Measurements from ENCODE around the gene IRS1. TPM values are rescaled to one million over a fixed set of nuclear protein-coding genes. Genes with fewer than 3 reads are reported as not detected.

The IRS1 gene
- total RNA-seq, 1 donor from 2014 or later = 12.6 TPM

- no peak for DNase-seq (ENCODE audit: low read depth)
These were observed 104.9 kb downstream of the IRS1 start for GRCh38 chr2:226694586-226695284.

DNA sequence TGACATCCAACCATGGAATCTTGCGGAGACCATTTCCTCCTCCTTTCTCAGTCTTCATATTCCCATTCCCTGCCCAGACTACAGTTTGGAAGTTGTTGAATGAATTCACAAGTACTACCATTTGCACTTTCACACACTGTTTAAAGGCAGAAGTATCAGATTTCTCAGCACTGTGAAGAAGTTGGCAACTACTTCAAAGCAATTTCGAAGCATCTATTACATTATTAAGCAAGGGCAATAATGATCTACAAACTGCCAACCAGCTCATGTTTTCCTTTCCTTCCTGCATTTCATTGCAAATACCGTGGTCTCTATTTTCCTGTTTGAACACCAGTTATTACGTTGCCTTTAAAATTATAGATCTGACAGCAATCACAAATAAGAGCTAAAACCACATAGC lies 105.5 kb downstream of the IRS1 start:
- no peak overlapping the region for H3K4me3 ChIP-seq (ENCODE audit: low read depth, low read length)
- DNase-seq (ENCODE audit: low read depth) = no peak
- H3K27me3 ChIP-seq (ENCODE audit: control insufficient read depth, insufficient read depth, low read length) = no peaks in the 10 kb centered on the region
- H3K36me3 ChIP-seq (ENCODE audit: control insufficient read depth, insufficient read depth, low read length) = no peaks in the 10 kb centered on the region
- TF ChIP-seq, protein P1, sequence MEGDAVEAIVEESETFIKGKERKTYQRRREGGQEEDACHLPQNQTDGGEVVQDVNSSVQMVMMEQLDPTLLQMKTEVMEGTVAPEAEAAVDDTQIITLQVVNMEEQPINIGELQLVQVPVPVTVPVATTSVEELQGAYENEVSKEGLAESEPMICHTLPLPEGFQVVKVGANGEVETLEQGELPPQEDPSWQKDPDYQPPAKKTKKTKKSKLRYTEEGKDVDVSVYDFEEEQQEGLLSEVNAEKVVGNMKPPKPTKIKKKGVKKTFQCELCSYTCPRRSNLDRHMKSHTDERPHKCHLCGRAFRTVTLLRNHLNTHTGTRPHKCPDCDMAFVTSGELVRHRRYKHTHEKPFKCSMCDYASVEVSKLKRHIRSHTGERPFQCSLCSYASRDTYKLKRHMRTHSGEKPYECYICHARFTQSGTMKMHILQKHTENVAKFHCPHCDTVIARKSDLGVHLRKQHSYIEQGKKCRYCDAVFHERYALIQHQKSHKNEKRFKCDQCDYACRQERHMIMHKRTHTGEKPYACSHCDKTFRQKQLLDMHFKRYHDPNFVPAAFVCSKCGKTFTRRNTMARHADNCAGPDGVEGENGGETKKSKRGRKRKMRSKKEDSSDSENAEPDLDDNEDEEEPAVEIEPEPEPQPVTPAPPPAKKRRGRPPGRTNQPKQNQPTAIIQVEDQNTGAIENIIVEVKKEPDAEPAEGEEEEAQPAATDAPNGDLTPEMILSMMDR (IDR thresholded peaks at IDR 0.05; ENCODE audit: insufficient read depth, low read length, poor library complexity, severe bottlenecking) = no peak

More at GRCh38 chr2:226694586-226695284, 104.9 kb downstream of the IRS1 start:
- Histone ChIP-seq H3K36me3 (ENCODE audit: control insufficient read depth, insufficient read depth, low read length) (no peaks in the 10 kb centered on the region), H3K4me3 (ENCODE audit: low read depth, low read length) (no peak overlapping the region), H3K27me3 (ENCODE audit: control insufficient read depth, insufficient read depth, low read length) (no peaks in the 10 kb centered on the region)
- TF ChIP-seq, protein P1 (IDR thresholded peaks at IDR 0.05; ENCODE audit: insufficient read depth, low read length, poor library complexity, severe bottlenecking) = no peak

GRCh38 chr2:226693521-226693920 lies 106.1 kb downstream of the IRS1 start:
- no peak for DNase-seq (ENCODE audit: low read depth)
- TF ChIP-seq, protein P1 (IDR thresholded peaks at IDR 0.05; ENCODE audit: insufficient read depth, low read length, poor library complexity, severe bottlenecking) = no peak
- H3K36me3 ChIP-seq (ENCODE audit: control insufficient read depth, insufficient read depth, low read length) = no peaks in the 10 kb centered on the region
- no peak overlapping the region for H3K4me3 ChIP-seq (ENCODE audit: low read depth, low read length)
- no peaks in the 10 kb centered on the region for H3K27me3 ChIP-seq (ENCODE audit: control insufficient read depth, insufficient read depth, low read length)

- Histone ChIP-seq H3K27me3 (ENCODE audit: control insufficient read depth, insufficient read depth, low read length) (no peaks in the 10 kb centered on the region), H3K4me3 (ENCODE audit: low read depth, low read length) (no peak overlapping the region), H3K36me3 (ENCODE audit: control insufficient read depth, insufficient read depth, low read length) (no peaks in the 10 kb centered on the region)
- DNase-seq (ENCODE audit: low read depth) = no peak
- TF ChIP-seq, protein P1 (IDR thresholded peaks at IDR 0.05; ENCODE audit: insufficient read depth, low read length, poor library complexity, severe bottlenecking) = no peak
These were observed 107.0 kb downstream of the IRS1 start for GRCh38 chr2:226692521-226693126.

GRCh38 chr2:226691255-226691654 lies 108.4 kb downstream of the IRS1 start:
- TF ChIP-seq, protein P1 (IDR thresholded peaks at IDR 0.05; ENCODE audit: insufficient read depth, low read length, poor library complexity, severe bottlenecking) = no peak
- H3K4me3 ChIP-seq (ENCODE audit: low read depth, low read length) = no peak overlapping the region
- DNase-seq (ENCODE audit: low read depth) = no peak
- no peaks in the 10 kb centered on the region for H3K27me3 ChIP-seq (ENCODE audit: control insufficient read depth, insufficient read depth, low read length)
- H3K36me3 ChIP-seq (ENCODE audit: control insufficient read depth, insufficient read depth, low read length) = no peaks in the 10 kb centered on the region

All from kidney epithelial cell (primary cell).